SHP77 treated with DMSO at 0.1 percent for 48 hours (cell line): ENCODE results near the gene UBXN6.

Source experiments
- DNase-seq: peaks from one replicate; lab custom pipeline; 2025; lab: John Stamatoyannopoulos, UW

UBXN6 gene

DNA sequence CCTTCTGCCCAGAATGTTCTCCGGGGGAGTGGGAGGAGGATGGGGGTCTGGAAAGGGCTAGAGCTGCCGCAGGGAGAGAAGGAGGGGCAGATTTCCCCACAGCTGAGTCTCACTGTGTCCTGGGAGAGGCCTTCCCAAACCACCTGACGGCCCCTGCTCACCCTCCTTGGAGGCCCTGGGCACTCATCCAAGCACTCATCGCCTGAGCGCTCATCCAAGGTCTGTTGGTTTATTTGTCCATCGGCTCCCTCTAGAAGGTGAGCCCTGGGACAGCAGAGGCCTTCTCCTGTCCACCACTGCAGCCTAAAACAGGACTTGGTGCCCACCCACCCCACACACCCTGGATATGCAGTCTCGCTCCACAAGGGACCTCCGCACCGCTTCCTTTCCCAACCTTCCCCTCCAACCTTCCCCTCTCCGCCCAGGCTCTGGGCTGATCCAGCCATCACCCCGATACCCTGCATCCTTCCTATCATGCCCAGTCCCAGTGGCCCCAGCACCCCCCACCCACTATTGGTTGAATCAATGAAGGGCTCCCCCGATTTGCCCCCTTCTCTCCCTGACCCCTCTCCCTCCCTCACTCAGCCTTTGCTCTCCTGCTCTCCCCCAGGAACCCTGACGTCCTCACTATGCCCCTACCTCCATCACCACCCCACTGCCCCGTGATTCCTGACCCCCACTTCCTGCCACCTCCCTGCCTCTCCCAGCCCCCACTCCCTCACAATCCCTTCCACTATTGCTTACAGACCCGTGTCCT lies 1.7 kb downstream of the UBXN6 start:
- DNase-seq: peak; percentile 2

DNA sequence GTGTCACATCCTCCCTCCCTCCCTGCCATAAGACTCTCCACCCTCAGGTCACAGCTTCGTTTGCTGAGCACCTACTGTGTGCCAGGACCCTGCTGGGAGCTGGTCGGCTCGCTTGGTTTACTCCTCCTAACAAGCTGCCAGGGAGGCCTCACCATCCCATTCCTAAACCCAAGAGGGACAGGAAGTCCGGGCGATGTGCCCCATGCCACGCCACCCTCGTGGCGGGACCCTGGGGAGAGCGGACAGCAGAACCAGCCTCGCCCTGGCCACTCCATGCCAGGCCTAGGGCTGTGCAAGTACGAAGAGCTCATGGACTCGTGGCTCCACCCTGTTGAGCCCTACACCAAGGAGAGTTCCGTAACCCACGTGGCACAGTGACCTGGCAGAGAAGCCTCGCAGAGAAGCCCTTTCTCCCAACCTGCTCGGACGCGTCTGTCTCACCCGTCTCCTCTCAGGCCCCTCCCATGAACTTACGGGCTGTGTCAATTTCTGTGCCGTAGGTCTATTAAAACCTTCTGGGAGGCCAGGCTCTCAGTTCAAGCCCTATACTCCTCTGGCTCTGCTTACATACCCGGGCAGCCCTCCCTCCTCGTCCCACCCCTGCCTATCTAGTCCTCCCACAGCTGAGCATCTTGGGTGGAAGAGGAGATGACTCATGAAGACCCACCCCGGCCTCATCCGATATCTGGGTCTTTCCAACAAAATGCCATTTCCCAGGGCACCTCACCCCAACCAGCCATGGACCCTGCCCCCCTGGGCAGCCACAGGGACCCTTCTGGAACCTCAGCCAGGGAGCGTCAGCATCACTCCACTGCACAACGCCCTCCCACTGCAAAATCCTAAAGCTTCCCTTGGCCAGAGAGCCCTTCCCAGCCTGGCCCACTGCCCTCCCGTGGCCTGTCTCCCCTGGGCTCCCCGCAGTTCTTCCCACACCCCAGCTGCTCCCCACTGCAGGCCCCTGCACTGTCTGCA lies 2.6 kb downstream of the UBXN6 start:
- DNase-seq: no peak

DNA sequence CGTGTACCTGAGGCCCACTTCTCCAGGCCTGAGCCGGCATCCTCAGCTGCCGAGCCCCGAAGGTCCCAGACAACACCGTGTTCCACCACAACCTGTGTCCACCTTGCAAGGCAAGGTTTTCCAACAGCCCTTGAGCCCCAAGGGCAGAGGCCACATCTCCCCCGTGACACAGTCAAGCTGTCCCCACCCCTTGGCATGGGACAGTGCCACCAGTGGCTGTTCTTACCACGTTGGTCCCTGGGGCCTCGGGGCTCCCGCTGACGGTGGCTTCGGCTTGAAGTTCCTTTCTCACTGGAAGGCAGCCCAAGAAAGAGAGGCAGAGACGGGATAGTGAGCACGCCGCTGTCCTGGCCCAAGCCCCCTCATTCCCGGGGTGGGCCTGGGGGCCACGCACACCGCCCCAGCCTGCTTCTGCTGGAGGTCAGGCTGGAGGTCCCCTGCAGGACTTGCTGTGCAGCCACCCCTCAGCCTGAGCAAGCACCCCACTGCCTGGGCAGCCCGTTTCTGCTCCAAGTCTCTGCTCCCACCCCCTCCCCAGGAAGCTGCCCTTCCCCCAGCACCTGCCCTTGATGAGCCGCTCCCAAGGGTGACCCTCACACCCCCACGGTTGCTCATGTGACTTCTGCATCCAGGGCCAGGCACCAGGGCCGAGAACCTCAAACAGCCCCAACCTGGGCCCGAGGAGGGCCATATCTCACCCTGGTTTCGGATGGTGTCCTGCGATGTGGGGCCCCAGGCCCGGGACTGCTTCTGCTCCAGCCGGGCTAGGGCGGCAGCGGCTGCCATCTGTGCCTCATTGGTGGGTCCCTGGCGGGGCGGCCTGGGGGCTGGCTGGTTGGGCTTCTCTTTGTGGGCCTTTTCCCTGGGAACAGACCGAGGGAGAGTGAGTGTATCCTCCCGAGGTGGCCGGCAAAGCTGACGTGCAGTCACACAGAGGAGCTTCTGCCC lies 4.1 kb downstream of the UBXN6 start:
- no peak for DNase-seq

DNA sequence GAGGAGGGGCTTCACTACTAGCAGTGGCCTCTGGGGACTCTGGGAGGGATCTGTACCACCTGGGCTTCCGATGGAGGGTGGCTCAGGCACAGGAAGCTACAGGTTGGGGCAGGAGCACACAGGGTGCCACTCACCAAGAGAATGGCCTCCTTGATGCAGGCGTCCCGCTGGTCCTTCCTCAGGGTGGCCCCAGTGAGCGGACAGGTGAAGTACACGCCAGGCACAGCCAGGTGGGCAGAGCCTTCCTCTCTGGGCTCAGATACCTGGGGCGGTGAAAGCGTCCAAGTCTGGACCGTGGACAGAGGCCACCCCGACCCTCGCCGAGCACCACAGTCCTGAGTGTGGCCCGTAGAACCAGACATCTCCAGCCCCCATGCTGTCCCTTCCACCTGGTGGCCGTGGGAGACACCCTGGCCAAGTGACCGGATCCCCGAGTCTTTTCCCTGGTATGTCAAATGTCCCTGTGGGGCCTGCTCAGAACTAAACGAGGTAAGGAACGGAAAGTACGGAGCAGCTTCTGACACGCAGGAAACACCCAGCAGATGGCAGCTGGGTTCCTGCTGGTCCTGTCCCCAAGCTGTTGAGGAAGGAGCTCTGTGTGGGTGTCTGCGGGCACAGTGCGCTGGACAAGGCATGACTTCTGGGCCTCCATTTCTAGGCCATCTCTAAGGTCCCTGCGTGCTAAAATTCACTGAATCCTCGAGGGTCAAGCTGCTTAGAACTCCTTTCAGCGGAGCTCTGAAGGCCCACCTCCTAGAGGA lies 5.2 kb downstream of the UBXN6 start:
- DNase-seq: no peak

DNA sequence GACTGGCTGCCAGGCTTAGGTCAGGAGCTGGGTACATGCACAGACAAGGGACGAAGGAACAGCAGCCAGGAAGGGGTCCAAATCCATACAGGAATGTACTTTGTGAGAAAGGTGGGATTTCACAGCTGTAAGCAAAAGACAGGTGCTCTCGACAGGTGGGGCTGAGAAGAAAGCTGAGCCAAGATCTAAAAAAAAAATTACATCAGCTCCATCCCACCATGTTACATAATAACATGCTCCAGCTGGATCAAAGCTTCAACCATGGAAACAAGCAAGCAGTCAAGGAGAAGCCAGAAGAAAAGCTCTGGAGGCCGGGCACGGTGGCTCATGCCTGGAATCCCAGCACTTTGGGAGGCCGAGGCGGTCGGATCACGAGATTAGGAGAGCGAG lies 8.0 kb downstream of the UBXN6 start:
- no peak for DNase-seq

DNA sequence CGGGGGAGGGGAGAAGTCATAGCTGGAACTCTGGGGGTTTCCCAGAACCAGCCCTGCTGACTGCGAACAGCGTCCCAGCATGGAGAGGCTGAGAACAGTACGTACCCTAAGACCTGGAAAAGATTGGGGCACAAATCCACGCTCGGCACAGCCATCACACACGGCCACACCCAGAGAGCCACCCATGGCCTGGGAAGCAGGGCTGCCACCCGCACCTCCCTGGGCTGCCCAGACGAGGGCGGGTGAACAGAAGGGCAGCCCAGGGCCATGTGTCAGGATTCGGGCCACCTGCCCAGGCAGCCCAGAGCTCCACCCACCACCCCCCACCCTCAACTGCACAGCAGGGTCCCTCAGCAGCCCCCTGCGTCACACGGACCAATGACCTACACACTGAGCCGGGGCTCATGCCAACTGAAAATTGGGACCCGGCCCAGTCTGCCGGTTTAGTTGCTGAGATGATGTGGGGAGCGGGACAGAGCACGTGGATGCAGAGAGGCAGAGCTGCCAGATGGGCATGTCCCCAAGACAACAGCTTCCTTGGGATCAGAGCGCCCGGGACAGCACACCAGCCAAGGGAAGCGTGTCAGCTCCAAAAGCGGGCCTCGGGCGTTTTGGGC lies 8.5 kb downstream of the UBXN6 start:
- no peak for DNase-seq

DNA sequence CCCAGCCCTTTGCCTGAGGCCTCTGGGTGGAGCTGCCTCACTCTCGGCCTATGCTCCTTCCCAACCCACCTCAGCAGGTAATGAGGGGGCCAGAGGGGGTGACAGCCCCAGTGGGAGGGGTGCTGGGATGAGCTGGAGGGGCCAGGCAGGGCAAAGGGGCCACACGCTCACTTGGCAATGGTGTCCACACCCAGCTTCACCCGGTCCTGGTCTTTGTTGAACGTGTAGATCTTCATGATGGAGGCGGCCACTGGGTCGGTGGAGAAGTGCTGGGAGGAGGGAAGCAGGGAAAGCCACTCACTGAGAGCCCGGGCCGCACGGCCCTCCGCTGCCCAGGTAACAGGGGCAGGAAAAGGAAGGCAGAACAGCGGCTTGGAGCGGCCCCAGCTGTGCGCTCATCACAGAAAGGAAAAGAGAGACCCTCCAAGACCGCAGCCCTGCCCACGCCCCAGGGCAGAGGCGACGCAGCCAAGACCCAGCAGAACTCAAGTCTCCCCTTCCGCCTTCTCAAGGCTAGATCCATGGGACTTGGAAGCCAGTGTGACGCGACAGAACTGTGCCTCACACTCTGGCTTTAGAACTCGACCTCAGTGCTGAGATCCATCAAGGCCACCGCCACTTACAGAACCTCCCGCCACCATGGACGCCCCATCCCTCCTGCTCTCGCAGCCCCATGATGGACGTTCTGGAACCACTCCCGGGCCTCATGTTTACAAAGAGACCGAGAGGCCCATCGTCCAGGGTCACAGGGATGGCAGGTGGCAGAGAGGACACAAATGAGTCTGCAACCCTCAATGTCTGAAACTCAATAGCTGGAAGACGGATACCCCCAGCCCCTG lies 9.2 kb downstream of the UBXN6 start:
- no peak for DNase-seq

DNA sequence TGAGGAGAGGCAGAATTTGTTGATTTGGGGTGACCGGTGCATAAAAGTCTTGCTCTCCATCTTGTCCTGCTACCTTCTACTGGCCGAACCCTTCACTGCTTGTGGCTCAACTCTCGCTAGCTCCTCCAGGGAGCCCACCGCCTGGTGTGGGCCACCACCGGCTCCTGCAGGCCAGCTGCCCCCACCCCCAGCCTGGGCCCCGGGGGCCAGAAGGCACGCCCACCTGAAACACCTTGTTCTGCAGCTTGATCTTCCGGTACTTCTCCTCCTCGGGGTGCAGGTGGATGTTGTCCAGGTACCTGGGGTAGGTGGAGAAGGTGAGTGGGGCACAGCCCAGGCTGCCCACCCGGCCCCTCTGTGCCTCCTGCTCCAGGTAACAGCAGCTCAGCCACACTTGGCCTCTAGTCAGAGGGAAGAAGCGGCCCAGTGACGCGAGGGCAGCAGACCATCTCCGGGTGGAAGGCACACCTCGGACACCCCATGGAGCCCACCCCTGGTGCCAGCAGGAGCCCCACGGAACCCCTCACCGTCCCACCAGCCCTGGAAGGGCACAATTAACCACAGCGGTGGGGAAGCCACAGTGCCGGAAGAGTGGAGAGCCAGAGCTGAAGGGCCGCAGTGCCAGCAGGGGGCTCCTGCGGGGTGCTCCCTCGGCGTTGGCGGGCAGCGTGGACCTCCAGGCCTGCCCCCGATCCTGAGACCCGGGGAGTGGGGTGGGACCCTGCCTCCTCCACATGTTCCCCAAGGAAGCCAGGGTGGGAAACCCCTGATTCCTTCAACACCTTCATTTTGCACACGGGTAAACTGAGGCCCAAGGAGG lies 10.1 kb downstream of the UBXN6 start:
- no peak for DNase-seq

DNA sequence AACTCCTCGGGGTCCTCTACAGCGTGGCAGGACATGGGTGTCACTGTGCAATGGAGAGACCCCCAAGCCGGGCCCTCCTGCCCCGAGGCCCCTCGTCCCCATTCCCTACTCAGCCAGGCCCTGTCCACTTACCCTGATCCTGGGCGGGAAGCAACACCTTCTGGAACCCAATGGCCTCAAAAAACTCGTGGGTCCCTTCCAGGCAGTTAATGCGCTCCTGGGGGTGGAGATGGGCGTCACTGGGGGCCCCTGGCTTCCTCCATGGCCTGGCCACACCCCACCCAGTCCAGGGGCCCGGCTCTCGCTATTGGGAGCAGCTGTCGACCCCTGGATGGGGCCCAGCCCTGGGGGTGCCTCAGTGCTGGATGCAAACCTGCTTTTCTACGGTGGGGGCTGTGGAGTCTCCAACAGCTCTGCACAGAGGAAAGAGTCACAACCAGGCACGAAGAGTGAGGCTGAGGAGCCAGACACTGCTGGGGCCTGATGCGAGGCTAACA lies 10.8 kb downstream of the UBXN6 start:
- no peak for DNase-seq

DNA sequence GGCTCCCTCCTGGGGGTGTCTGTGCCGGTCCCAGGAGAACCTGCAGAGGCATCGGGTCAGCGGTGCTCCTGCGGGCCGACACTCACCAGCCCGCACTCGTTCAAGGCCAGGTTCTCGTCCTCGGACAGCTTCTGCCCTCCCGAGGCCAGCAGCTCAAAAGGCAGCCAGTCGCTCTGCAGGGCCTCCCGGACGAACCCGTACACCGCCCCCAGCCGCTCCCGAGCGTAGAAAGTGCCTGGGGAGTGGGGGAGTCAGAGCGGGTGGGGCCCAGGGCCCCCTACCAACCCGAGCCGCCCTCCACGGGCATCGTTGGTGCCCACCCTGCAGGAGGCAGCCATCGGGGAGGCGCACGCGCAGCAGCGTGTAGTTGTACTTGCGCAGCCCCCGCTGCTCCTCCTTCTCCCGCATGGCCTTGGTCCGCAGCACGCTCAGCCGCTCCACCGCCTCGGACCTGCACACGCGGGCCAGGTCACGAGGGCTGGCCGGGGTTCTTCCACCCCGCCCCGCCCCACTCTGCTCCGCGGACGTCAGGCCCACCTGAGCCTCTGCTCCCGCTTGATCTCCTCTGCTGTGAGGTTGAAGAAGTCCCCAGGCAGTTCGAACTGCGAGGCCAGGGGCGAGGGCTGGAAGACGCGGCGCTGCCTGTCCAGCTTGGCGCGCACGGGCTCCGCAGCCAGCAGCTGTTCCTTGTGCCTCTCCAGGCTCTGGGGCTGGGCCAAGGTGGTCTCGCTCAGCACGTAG lies 11.5 kb downstream of the UBXN6 start:
- DNase-seq: no peak

DNA sequence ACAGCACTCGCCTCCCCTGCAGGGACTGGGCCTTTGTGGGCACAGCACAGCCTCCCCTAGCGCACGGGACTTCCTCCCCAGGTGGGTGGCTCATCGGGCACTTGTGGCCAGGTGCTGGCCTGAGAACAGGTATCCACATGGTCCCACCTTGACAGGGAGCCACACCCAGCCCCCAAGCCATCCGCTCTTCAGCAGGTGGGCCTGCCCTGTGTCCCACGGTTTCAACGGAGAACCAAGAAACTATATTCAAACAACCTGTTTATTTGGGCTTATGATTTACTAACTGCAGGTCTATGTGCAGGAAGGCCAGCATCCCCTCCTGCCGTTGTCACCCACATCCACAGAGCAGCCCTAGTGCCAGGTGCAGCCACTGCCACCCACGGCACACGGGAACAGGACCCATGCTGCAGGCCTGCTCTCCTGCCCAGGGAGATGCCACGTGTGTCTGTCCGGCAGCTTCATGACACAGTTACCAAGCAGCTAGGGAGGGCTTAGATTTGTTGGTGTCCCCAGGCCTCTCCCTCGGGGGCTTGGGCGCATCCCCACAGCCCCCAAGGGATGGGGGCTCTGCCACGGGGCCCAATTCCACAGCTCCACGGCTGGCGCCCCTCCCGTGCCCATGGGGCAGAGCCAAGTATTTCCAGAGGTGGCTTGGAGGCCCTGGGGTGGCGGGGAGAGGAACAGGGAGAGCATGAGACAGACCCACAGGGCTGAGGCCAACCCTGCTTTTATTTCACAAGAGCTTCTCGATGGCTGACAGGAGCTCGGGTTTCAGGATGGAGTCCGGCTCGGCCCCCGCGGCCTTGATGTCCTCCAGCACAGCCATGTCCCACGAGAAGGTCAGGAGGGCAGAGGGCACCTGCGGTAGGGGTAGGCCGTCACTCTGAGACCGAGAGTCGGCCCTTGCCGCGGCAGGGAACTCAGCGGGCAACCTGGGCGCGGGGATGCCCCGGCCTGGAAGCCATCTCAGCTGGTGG lies 12.5 kb downstream of the UBXN6 start:
- no peak for DNase-seq

DNA sequence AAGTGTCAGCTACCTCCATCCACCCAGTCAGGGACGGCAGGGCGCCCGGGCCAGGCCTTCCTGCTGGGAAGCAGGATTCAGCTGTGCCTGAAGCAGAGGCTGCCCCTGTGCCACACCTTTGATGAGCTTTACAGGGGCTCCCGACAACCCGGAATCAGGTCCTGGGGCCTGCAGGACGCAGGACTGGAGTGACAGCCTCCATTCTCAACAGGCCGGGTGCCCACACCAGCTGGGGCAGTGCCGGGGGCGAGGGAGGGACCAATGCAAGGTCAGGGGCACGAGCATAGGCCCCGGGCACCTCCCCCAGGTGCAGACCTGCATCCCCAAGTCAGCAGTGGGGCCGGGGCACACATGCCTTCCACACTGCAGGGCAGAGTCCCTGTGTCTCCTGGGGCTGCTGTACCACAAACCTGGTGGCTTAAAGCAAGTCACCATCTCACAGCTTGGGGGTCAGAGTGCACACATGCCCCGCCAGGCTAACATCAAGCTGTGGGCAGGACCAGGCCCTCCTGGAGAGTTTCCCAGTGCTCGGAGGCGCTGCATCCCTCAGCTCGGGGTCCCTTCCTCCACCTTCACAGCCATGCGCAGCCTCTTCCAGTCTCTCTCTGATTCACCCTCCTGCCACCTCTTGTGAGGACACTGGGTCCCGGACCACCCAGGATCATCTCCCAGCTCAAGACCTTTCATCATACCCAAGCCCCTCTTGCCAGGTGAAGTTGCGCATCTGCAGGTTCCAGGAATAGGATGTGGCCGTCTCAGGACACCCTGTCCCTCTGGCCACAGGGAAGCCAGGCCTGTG lies 13.4 kb downstream of the UBXN6 start:
- no peak for DNase-seq

DNA sequence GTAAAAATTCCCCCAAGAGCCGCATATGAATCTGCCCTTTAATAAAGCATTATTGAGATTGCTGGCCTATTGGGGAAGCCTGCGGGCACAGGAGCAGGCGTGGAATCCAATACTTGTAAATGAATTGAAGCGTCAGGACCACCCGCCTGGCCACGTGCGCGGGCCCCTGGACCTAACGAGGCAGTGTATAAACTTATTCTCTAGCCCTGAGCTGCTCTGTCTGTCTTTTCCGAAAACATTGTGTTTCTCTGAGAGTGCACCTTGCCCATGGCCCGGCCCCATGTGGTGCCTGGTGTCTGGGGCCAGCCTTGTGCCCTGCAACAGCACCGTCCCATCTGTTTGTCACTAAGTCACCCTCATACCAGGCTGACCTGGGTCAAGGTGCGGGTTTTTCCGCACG lies 14.4 kb downstream of the UBXN6 start:
- no peak for DNase-seq

DNA sequence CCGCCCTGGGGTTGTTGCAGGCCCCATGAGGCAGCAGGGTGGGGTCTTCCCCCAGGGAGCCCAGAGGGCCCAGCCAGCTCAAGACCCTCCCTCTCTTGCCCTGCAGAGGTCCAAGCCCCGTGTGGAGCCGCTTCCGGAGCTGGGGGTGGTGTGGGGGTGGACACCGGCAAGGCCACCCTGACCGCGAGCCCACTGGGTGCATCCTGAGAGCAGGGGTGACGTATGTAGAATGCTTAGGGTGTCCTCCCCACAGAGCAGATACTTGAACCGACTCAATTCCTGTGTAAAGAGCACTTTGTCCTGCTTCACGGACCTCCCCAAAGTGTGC lies 14.8 kb downstream of the UBXN6 start:
- no peak for DNase-seq

DNA sequence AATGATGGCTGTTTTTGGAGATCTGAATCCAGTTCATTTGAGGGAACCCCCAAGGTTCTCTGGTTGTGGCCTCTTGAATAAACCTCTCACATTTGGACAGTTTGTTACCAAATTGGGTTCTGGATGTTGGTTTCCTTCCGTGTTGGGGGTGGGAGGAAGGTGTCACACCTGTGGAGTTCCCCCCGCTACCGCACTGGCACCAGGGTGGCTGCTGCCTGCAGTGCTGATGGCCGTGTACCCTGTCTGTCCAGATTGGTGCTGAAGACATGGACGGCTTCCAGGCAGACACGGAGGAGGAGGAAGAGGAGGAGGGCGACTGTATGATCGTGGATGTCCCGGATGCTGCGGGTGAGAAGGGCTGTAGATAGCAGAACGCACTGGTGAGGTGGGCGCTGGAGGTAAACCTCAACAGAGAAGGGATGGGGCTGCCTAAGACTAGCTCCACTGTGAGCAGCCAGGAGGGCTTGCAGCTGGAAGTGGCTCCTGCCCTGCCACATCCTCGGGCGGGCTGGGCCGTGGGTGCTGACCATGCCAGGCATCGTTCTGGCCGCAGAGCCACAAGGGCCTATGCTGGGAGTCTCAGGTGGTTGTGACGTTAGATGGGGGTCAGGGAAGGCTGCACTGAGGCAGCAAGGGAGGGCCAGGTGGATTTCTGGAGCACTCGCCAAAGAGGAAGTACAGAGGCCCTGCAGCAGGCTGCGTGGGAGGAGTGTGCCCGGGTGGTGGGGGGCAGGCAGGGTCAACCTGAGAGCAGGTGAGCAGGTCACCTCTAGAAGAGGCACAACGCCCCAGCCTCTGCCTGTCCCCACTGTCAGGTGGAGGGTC lies 15.4 kb downstream of the UBXN6 start:
- DNase-seq: no peak
